MM.1S (cell line): Measurements from ENCODE around the gene SGCD.

Source experiments
- EZH2 ChIP-seq: fragments of 300-600 bp; sonication (generic); optimal IDR thresholded peaks from 2 replicates; pipeline ENCODE3; 2017; ENCODE audit warnings: low read depth, mild to moderate bottlenecking, antibody characterized with exemption, low read length, mixed read lengths
- TF ChIP-seq, protein P1 (sequence below): fragments of 300-600 bp; sonication (generic); IDR thresholded peaks from 2 replicates; pipeline ENCODE4 v1.5.1; 2016; ENCODE audit warnings: antibody characterized with exemption, low read length, mixed read lengths

DNA sequence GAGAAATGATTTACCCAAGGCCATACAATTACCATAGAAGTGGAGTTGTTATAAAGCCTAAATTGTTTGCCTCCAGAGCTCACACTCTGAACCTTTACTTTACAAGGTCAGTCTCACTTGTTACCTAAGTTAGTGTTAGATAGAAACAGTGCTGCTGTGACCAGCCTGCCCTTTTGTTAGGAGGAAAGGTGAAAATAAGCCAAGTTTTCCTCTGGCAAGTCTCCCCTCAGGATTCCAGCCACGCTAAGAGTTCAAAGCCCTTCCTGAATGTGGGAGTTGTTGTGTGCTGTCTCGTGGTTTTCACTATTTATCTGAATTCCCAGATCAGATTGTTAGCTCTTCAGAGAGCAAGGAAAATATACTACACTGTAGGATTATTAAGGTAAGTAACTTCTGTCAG is 260.0 kb downstream of the SGCD start:
- TF ChIP-seq, protein P1, sequence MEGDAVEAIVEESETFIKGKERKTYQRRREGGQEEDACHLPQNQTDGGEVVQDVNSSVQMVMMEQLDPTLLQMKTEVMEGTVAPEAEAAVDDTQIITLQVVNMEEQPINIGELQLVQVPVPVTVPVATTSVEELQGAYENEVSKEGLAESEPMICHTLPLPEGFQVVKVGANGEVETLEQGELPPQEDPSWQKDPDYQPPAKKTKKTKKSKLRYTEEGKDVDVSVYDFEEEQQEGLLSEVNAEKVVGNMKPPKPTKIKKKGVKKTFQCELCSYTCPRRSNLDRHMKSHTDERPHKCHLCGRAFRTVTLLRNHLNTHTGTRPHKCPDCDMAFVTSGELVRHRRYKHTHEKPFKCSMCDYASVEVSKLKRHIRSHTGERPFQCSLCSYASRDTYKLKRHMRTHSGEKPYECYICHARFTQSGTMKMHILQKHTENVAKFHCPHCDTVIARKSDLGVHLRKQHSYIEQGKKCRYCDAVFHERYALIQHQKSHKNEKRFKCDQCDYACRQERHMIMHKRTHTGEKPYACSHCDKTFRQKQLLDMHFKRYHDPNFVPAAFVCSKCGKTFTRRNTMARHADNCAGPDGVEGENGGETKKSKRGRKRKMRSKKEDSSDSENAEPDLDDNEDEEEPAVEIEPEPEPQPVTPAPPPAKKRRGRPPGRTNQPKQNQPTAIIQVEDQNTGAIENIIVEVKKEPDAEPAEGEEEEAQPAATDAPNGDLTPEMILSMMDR: no peak
- TF ChIP-seq EZH2: no peak
